Endothelial cell of hepatic sinusoid (primary cell): ENCODE data around the gene FAM107B.
"Not testable (repeated sequence)": the region's sequence is repeated elsewhere in the genome, so short reads cannot be mapped to it uniquely, and the experiment has no call there.

ENCODE experiments used
- in situ Hi-C: cut with HindIII; loops from 2 replicates; pipeline ENCODE4 v1.10.0; 2017; ENCODE audit warnings: low sequenced_read_pairs

Gene FAM107B

DNA sequence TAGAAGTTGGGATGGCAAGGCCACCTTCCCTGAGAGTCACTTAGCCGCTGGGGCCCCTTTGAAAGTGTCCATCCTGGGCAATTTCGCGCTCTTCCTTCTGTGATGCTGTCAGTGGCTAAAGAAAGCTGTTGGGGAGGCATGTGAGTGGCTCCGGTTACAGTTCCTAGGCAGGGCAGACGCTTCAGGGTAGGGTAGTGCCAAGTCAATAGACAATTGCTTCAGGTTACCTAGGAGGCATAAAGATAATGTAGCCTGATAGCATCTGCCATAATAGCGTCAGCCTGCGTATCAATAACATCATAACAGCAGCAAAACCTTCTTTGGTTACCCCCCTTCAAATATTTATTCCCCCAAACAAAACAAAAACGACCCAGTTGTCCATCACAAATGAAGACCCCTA lies at the start of gene FAM107B:
Gene FAM107B (minus strand): TSS at position 101 of the 400 bp plus-strand sequence. CDS start 234 bp downstream, outside the sequence.
- in situ Hi-C loops = no loop called here

DNA sequence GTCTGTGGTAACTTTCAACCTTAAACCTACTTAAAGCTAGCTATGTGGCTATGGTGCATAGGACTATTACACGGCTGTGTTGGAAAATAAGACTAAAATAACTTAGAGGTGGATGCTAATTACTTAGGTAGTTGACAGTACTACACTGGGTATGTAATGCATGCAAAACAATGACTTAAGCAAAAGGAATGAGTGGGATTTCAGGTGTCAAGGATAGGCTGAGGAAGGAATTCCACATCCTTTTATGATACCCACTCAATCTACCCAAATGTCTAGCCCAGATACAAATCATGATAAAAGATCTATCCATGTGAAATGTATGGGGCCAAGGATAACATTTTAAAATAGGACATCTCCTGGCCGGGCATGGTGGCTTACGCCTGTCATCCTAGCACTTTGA lies 49.3 kb upstream of the FAM107B start:
- in situ Hi-C loops = no loop called here

DNA sequence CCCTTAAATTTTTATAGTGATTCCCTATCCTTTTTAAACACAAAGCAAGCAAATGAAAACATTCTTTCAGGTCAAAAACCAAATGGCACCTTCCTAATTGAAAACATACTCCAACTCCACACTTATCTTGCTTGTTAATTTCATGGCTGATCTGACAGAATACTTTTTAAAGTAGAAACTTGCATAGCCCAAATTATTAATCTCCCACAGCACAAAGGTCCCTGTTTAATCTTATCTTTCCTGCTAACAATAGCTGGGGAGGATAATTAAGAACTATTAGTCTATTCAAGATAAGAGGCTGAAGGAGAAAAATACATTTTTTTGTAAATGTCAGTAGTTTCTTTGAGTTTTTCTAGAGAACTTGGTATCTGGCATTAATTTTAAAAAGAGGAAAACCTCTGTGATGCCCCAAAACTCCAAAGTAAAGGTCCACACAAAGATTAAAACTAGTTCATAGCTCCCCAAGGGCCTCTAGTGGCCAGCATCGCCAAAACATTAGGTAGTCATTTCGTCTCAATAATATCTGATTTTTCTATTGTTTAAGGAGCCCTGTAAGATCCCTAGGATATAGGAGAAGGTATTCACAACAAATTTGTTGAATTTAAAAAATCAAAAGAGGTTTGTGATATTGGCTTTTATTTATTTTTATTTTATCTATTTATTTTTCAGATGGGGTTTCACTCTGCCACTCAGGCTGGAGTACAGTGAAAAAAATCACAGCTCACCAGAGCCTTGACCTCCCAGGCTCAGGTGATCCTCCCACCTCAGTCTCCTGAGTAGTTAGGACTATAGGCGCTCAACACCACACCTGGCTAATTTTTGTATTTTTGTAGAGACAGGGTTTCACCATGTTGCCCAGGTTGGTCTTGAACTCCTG lies 48.4 kb upstream of the FAM107B start:
- in situ Hi-C loops = no loop called here

DNA sequence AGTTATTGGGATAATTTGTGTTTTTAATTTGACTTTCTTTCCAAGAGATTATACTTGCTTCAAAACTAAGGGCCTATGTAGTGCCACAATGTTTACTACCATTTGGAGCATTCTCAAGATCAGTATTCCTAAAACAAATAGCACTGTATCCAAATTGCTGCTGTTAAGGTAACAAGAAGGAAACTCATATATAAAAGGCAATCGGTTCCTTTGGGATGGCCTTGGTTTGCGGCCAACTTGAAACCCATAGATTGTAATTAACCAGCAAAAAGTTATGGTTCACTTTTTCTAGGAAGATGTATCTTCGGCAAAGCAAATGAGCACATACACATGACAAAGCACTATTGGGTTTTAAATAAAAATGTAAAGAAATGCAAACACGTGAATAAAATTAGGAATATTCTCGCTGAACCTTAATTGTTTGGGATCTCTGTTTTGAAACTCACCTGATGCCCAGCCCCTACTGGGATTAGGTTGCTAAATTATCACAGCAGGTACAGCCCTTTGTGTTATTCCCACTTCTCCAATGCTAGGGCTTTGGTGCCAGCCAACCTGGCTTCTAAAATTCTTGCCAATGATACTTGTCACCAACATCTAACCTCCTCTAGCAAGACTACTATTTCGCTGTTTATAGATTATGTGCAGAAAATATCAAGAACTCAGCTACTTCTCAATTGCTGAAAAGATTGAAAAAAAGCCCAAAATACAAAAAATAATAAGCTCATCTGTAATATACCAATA lies 47.1 kb upstream of the FAM107B start:
- in situ Hi-C loops = no loop called here

DNA sequence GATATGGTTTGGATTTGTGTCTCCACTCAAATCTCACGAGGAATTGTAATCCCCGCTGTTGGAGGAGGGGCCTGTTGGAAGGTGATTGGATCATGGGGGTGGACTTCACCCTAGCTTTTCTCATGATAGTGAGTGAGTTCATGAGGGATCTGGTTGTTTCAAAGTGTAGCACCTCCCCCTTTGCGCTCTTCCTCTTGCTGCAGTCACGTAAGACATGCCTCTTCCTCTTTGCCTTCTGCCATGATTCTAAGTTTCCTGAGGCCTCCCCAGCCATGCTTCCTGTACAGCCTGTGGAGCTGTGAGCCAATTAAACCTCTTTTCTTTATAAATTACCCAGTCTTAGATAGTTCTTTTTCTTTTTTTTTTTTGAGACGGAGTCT lies 46.1 kb upstream of the FAM107B start:
- in situ Hi-C loops = no loop called here

DNA sequence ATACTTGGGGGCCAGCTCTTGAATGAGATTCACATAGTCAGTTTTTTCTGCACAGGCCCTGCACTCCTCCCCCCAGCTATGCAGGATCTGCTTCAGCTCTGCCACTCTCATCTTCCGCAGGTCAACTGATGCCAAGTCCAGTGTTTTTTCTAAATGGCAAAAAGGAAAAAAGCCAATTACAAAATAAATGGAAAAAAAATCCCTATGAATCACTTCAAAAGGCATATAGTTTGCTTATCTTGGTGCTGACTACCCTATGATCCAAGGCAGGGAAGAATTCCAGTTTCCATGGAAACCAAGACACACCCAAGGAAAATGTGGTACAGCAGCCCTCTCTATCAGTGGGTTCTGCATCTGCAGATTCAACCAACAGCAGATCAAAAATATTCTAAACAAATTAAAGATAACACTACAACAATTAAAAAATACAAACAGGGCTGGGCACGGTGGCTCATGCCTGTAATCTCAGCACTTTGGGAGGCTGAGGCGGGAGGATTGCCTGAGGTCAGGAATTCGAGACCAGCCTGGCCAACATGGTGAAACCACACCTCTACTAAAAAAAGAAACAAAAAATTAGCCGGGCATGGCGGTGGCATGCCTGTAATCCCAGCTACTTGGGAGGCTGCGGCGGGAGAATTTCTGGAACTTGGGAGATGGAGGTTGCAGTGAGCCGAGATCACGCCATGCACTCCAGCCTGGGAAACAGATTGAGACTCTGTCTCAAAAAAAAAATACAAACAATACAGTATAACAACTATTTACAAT lies 45.5 kb upstream of the FAM107B start:
- in situ Hi-C loops = no loop called here

DNA sequence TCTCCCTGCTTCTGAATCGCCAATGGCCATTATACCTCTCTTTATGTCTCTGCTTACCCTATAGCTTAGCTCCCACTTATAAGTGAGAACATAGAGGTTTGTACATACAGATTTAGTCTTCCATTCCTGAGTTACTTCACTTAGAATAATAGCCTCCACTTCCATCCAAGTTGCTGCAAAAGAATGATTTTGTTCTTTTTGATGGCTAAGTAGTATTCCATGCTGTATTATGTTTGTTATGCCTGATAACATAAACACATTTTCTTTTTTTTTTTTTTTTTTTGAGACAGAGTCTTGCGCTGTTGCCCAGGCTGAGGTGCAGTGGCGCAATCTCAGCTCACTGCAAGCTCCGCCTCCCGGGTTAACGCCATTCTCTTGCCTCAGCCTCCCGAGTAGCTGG lies 42.0 kb upstream of the FAM107B start:
- in situ Hi-C loops = not testable (repeated sequence)

DNA sequence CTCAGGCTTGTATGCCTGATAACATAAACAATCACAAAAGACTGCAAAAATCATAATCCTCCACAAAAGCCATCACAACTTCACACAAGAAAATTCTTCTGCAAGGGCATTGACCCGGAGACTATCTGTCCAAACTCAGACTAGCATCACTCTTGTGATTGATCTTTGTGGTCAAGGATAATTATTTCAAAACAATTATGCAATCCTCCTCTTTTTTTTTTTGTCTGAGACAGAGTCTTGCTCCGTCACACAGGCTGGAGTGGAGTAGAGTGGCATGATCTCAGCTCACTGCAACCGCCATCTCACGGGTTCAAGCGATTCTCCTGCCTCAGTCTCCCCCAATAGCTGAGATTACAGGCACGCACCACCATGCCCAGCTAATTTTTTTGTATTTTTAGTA lies 41.0 kb upstream of the FAM107B start:
- in situ Hi-C loops = no loop called here

DNA sequence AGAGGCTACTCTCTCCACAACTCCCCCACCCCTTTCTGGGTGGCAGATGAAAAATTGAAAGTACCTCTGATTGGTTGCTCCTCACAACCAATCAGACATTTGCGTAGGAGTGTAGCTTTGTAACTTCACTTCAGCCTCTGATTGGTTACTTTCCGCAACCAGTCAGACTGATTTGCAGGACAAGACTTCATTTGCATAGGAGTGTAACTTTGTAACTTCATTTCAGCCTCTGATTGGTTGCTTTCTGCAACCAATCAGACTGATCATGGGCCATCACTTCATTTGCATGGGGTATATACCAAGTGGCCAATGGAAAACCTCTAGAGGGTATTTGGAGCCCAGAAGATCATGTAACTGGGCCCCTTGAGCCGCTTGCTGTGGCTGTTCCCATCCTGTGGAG lies 37.6 kb upstream of the FAM107B start:
- in situ Hi-C loops = no loop called here

DNA sequence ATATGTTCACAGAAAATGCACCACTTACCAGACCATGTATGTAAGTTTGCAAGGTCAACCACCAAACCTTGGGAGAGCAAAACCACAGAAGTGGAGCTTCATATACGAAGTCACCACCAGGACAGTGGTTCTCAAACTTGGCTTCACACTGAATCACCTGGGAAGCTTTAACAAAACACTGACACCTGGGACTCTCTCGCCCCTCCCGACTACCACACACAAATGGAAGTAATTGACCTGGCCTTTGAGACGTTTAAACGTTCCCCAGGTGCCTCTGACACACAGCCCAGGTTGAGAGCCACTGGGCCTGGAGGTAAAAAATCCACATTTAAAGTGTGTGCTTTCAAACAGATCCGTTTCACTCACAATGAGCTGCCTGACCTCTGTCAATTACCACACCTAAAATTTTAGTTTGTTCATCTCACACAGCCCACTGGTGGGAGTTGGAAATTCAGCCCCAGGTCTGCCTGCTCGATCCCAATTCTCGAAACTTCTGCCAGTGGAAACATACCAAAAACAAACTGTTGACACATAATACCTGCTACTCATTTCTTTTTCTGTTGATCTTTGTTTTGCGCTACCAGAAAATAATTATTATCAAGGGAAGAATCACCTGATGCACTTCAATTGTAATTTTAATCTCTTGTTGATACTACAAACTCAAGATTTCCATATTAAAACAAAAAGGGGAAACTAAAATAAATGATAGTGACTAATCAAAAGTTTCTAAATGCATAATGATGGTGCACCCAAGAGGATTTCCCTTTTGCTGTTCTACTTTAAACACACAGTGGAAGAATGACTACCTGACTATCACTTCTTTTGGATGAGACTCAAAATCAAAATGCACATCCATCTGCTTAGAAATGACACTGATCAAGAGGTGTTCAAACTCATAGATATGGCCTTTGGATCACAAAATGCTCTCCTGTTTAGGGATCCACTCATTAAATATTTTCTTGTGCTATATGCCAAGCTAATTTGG lies 36.6 kb upstream of the FAM107B start:
- in situ Hi-C loops = no loop called here

DNA sequence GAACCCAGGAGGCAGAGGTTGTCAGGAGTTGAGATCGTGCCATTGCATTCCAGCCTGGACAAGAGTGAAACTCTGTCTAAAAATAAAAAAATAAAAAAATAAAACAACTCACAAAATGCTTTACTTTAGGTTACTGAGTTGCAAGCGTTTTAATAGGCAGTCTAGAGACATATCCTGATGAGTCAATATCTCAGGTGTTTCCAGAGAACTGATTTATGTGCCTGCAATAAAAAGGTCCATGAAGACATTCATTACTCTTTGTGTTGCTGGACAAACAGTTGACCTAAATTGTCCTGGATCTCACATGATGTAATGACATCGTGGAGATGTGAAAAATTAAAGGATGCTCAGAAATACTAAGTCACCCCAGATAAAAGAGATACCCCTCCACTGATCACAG lies 31.6 kb upstream of the FAM107B start:
- in situ Hi-C loops = no loop called here

DNA sequence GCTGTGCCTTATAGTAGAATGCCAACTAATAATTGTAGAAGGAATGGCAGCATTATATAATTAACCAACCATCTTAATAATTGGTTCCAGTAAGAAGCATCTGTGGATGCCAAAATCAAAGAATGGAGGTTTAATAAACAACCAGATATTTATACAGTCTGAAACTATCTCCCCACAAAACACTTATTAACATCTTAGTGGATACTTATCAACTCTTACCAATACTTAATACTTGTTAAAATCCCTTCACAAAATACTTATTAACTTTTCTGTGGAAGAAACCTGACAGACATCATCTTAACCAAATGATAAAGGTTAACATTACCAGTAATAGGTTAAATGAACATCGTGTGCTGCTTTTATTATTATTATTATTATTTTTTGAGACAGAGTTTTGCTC lies 29.1 kb upstream of the FAM107B start:
- in situ Hi-C loops = no loop called here

DNA sequence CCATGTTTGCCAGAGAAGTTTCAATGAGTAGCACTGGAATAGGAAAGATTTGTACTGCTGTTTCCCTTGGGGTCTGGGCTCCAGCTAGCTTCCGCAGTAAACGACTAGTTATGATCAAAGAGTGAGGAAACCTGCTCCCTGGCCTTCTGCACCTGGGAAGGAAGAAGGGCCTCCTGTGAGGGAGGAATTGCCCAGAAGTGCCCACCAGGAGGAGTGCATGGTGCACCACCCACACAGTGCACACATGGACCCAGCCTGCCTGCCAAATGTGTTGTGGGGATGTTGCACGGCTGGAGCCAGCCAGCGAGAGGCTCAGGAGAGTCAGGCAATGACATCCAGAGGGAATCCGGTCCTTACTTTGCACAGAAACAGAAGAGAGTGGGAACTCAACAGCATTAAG lies 27.0 kb upstream of the FAM107B start:
- in situ Hi-C loops = no loop called here

DNA sequence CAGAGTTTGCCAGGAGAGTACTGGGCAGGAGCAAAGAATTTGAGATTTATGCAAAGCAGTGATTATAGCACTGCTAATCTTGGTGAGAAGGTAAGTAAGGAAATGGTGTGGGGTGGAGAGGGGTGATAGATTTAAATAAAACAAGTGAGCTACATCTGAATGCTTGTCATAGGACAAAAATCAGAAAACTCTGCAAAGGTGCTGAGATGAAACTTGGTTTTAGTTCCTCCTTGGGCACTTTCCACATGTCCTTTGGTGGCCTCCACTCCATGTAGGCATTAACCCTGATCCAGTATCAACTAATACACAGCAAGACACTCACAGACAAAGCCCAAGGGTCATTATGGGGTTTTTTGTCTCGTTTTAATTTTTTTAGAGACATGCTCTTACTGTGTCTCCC lies 25.7 kb upstream of the FAM107B start:
- in situ Hi-C loops = no loop called here

DNA sequence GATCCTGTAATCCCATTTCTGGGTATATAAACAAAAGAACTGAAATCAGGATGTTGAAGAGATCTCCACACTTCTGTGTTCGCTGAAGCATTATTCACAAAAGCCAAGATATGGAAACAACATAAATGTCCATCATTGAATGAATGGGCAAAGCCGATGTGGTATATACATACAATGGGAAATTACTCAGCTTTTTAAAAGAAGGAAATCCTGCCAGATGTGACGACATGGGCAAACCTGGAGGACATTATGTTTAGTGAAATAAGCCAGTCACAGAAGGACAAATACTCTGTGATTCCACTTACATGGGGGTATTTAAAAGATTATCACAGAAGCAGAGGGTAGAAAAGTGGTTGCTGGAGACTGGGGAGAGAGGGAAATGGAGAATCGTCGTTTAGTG lies 23.9 kb upstream of the FAM107B start:
- in situ Hi-C loops = no loop called here

DNA sequence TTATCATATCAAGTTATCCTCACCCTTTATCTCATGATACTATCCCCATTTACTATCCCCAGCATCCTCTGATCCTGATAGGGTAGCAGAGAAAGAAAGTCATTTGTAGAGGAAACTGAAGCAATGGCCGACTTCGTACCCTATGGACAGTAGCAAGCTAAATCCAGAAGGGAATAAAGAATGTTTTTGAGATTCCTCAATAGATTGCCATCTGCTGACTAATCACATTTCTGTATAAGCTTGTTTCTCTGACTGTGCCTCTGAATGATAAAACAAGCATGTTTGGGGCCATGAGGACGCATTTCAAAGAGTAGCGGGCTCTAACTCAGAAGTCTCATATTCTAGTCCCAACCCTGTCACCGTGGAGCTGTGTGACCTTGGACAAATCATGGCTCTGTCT lies 13.2 kb upstream of the FAM107B start:
- in situ Hi-C loops = loop anchor here (5.0 kb wide), 2 partner anchors 51 to 59 kb away; no protein-coding TSS in a partner anchor

DNA sequence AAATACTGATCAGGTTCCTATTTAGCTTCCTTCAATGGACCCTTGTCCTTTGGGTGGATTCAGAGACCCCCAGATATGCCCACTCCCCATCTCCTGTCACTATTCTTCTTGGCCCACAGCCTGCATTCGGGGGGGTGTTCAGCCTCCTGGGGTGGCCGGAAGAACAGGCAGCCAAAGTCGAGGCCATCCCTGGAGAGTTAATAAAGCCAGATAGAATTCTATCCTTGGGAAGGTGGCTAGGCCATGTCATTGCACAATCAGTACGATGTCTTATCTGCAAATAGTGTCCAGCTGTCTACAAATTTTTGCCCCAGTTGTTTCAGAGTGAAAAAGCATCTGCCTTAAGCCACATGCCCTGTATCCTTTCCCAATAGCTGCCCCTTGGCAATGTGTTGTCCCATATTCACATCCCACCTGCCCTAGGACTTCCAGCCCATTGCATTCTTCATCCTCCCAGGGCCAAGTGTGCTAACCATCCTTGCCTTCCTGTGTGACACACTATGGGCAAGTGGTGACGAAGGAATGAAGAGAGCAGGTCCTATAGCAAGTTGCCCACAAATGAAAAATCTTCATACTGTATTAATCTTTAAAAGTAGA lies 9.9 kb upstream of the FAM107B start:
- in situ Hi-C loops = loop anchor here (5.0 kb wide), 2 partner anchors 47 to 63 kb away; no protein-coding TSS in a partner anchor

DNA sequence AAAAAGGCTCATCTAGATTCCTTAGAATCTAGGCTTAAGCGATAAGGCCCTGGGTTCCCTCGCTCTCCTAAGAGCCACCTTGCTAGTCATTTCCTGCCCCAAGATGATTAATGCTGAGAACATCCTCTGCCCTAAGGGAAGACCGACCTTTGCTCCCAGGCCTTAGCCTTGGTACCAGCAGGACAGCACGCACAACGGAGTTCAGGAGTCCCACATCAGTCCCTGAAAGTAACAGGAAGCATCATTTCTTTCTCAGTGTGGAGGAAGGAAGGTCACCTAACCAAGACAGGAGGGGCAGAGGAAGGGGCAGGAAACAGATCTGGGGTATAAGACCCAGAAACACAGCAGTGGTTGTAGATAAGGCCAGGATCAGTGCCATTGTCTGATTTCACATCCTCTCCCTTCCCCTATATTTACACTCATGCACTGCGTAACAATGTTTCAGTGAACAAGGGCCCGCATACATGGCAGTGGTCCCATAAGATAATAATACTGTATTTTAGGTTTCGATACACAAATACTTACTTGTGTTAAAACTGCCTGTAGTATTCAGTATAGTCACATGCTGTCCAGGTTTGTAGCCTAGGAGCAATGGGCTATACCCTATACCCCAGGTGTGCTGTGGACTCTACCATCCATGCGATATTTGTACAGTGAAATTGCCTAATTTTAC lies 8.1 kb upstream of the FAM107B start:
- in situ Hi-C loops = no loop called here

DNA sequence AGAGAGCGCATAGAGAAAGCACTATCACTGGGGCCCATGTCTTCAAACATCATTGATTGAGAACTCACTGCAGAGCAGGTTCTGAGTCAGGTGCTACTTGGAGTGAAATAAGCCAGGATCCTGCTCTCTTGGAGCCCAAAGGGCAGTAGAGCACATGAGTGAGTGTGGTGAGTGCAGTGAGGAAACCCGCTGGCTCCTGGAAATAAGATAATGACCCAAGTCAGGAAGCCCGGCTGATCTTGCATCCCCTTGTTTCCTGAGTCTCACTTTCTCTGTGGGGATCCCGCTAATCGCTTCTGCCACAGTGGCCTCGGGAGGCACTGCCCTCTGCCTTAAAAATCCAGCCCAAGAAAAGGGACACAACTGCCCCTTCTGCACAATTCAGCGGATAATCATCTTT lies 7.1 kb upstream of the FAM107B start:
- in situ Hi-C loops = no loop called here
